Myocyte (in vitro differentiated cells): ENCODE results near the gene YEATS4. TPM values are rescaled to one million over a fixed set of nuclear protein-coding genes. Genes with fewer than 3 reads are reported as not detected.

ENCODE experiments used
- DNase-seq: peaks from one replicate; pipeline ENCODE4 v3.0.0-alpha.2; 2012; ENCODE audit warnings: low read depth
- total RNA-seq: library from RNA; depleted of rRNA; stranded (reverse); fragments of >200 nt; gene quantifications from 2 replicates; pipeline ENCODE4 v1.2.3, GENCODE V29; 2014

The YEATS4 gene
- total RNA-seq, 1 donor from 2014 or later: 16.0 TPM

GRCh38 chr12:69389831-69390230 lies 30.3 kb downstream of the YEATS4 start:
- no peak for DNase-seq

GRCh38 chr12:69392179-69392928 lies 32.8 kb downstream of the YEATS4 start:
- DNase-seq: no peak

GRCh38 chr12:69396041-69396440 lies 36.5 kb downstream of the YEATS4 start:
- DNase-seq: no peak

- no peak for DNase-seq
Measured at GRCh38 chr12:69396963-69397362, 37.4 kb downstream of the YEATS4 start.

GRCh38 chr12:69397978-69398377 lies 38.4 kb downstream of the YEATS4 start:
- no peak for DNase-seq

GRCh38 chr12:69401940-69402339 lies 42.4 kb downstream of the YEATS4 start:
- DNase-seq: no peak

GRCh38 chr12:69404851-69405565 lies 45.5 kb downstream of the YEATS4 start:
- no peak for DNase-seq

- peak; percentile 90 for DNase-seq
Measured at GRCh38 chr12:69405566-69405865, 46.0 kb downstream of the YEATS4 start.

- DNase-seq: no peak
Measured at GRCh38 chr12:69406217-69406616, 46.7 kb downstream of the YEATS4 start.

- DNase-seq: no peak
Measured at GRCh38 chr12:69410571-69410970, 51.0 kb downstream of the YEATS4 start.

- no peak for DNase-seq
Measured at GRCh38 chr12:69412655-69413054, 53.1 kb downstream of the YEATS4 start.

GRCh38 chr12:69415471-69416275 lies 56.1 kb downstream of the YEATS4 start:
- DNase-seq: peak; percentile 94

- DNase-seq: no peak
Measured at GRCh38 chr12:69417231-69417630, 57.7 kb downstream of the YEATS4 start.

- DNase-seq: no peak
Measured at GRCh38 chr12:69417741-69418167, 58.2 kb downstream of the YEATS4 start.

- DNase-seq: no peak
Measured at GRCh38 chr12:69419701-69420100, 60.2 kb downstream of the YEATS4 start.

- DNase-seq: no peak
Measured at GRCh38 chr12:69421548-69421947, 62.0 kb downstream of the YEATS4 start.

- DNase-seq: no peak
Measured at GRCh38 chr12:69423037-69423905, 63.7 kb downstream of the YEATS4 start.

GRCh38 chr12:69425417-69425816 lies 65.9 kb downstream of the YEATS4 start:
- no peak for DNase-seq

GRCh38 chr12:69428351-69429073 lies 69.0 kb downstream of the YEATS4 start:
- DNase-seq: no peak

GRCh38 chr12:69430942-69431590 lies 71.5 kb downstream of the YEATS4 start:
- peak; percentile 27 for DNase-seq
